IMR-90 (cell line): ENCODE results near the gene ZFYVE21. TPM values are rescaled to one million over a fixed set of nuclear protein-coding genes. Genes with fewer than 3 reads are reported as not detected.

Experiments used
- ATAC-seq: fragments of 200-7000 bp; cut with Tn5 transposase; 2 replicates; pipeline ENCODE4 v1.9.1; 2020; ENCODE audit warnings: low read depth, mild to moderate bottlenecking, moderate library complexity
- BruUV-seq: library from RNA; stranded (reverse); fragments of 400-500 nt; replicated peaks from 2 replicates; lab custom pipeline; 2021; lab: Mats Ljungman, UMichigan
- CTCF ChIA-PET: fragments of 300-600 bp; formaldehyde crosslinking; extraction: SDS; loops from one replicate; lab custom pipeline; 2021; ENCODE audit warnings: antibody characterized with exemption; lab: Yijun Ruan, JAX
- POLR2A ChIA-PET: fragments of 300-600 bp; sonication (Branson Sonifier 250); formaldehyde crosslinking; loops from one replicate; lab custom pipeline; 2022; ENCODE audit warnings: antibody characterized with exemption; ENCODE audit not compliant: unreplicated experiment; lab: Charles Lee
- DNase-seq: peaks from one replicate; pipeline ENCODE4 v3.0.0; 2013
- H2AFZ ChIP-seq: replicated peaks from 2 replicates; pipeline ENCODE3; 2013; ENCODE audit warnings: low read length, mild to moderate bottlenecking; ENCODE audit not compliant: poor library complexity
- H2AK5ac ChIP-seq: 2 replicates; pipeline ENCODE4 v1.6.1; 2013; ENCODE audit warnings: low read depth, low read length, inconsistent platforms
- H2AK9ac ChIP-seq: replicated peaks from 2 replicates; pipeline ENCODE3; 2013; ENCODE audit warnings: mild to moderate bottlenecking, low read depth, low read length, moderate library complexity; ENCODE audit not compliant: poor library complexity
- H2BK120ac ChIP-seq: 2 replicates; pipeline ENCODE4 v1.6.1; 2013; ENCODE audit warnings: low read depth, low read length, inconsistent platforms
- H2BK15ac ChIP-seq: 3 replicates; pipeline ENCODE4 v1.6.1; 2013; ENCODE audit warnings: low read depth, low read length, inconsistent platforms
- H2BK20ac ChIP-seq: 2 replicates; pipeline ENCODE4 v1.6.1; 2013; ENCODE audit warnings: low read depth, mild to moderate bottlenecking, inconsistent platforms, low read length, moderate library complexity
- H2BK5ac ChIP-seq: 2 replicates; pipeline ENCODE4 v1.6.1; 2013; ENCODE audit warnings: mild to moderate bottlenecking, low read depth, low read length, inconsistent platforms; ENCODE audit not compliant: poor library complexity, severe bottlenecking
- H3K14ac ChIP-seq: replicated peaks from 2 replicates; pipeline ENCODE4 v1.6.1; 2013; ENCODE audit warnings: low read depth, low read length, inconsistent platforms
- H3K18ac ChIP-seq: 2 replicates; pipeline ENCODE4 v1.6.1; 2013; ENCODE audit warnings: low read depth, low read length, control low read depth
- H3K23ac ChIP-seq: 2 replicates; pipeline ENCODE4 v1.6.1; 2013; ENCODE audit warnings: low read depth, low read length, inconsistent platforms
- H3K27ac ChIP-seq: 2 replicates; pipeline ENCODE4 v1.5.1; 2013; ENCODE audit warnings: mild to moderate bottlenecking, control low read depth, low read length; ENCODE audit not compliant: insufficient read depth
- H3K27me3 ChIP-seq: 2 replicates; pipeline ENCODE4 v1.6.1; 2013; ENCODE audit warnings: low read length; ENCODE audit not compliant: control insufficient read depth, insufficient read depth
- H3K36me3 ChIP-seq: 2 replicates; pipeline ENCODE4 v1.6.1; 2013; ENCODE audit warnings: low read length, mixed read lengths; ENCODE audit not compliant: control insufficient read depth, insufficient read depth
- H3K4ac ChIP-seq: 2 replicates; pipeline ENCODE4 v1.6.1; 2013; ENCODE audit warnings: low read depth, low read length, inconsistent platforms
- H3K4me1 ChIP-seq: 2 replicates; pipeline ENCODE4 v1.6.1; 2013; ENCODE audit warnings: low read length, mixed read lengths; ENCODE audit not compliant: control insufficient read depth, insufficient read depth
- H3K4me2 ChIP-seq: 2 replicates; pipeline ENCODE4 v1.6.1; 2013; ENCODE audit warnings: low read depth, mild to moderate bottlenecking, control low read depth, low read length, moderate library complexity
- H3K4me3 ChIP-seq: 2 replicates; pipeline ENCODE4 v1.5.1; 2013; ENCODE audit warnings: low read depth, mild to moderate bottlenecking, control low read depth, low read length, moderate library complexity; ENCODE audit not compliant: insufficient read depth
- H3K56ac ChIP-seq: 2 replicates; pipeline ENCODE4 v1.6.1; 2013; ENCODE audit warnings: low read length, inconsistent platforms; ENCODE audit not compliant: insufficient read depth; ENCODE audit errors: extremely low read depth
- H3K79me1 ChIP-seq, 2 experiments: 2 replicates each; pipeline ENCODE4 v1.6.1; 2013; ENCODE audit warnings: low read length in 2 of 2, inconsistent platforms in 1 of 2, low read depth in 1 of 2
- H3K9ac ChIP-seq: 2 replicates; pipeline ENCODE4 v1.6.1; 2013; ENCODE audit warnings: low read depth, low read length, control low read depth
- H3K9me1 ChIP-seq: 2 replicates; pipeline ENCODE4 v1.6.1; 2013; ENCODE audit warnings: low read length, inconsistent platforms; ENCODE audit not compliant: insufficient read depth
- H3K9me3 ChIP-seq: 2 replicates; pipeline ENCODE4 v1.6.1; 2013; ENCODE audit warnings: low read length; ENCODE audit not compliant: control insufficient read depth, insufficient read depth
- H4K20me1 ChIP-seq: 2 replicates; pipeline ENCODE4 v1.6.1; 2013; ENCODE audit warnings: low read length, inconsistent platforms; ENCODE audit not compliant: insufficient read depth
- H4K5ac ChIP-seq: 2 replicates; pipeline ENCODE4 v1.6.1; 2013; ENCODE audit warnings: mild to moderate bottlenecking, low read depth, low read length, control low read depth
- H4K8ac ChIP-seq, 2 experiments: 2 replicates each; pipeline ENCODE4 v1.6.1; 2013; ENCODE audit warnings: low read depth in 2 of 2, low read length in 2 of 2, control low read depth in 1 of 2, inconsistent platforms in 1 of 2
- H4K91ac ChIP-seq: 2 replicates; pipeline ENCODE4 v1.6.1; 2013; ENCODE audit warnings: low read depth, low read length, inconsistent platforms; ENCODE audit not compliant: insufficient read depth
- BHLHE40 ChIP-seq: fragments of 150-350 bp; IDR thresholded peaks from 2 replicates; pipeline ENCODE4 v1.6.1; 2016; ENCODE audit warnings: mild to moderate bottlenecking, low read depth, low read length
- CEBPB ChIP-seq: IDR thresholded peaks from 2 replicates; pipeline ENCODE4 v1.6.1; 2012; ENCODE audit warnings: low read depth, low read length, improper control_type of control experiment
- CTCF ChIP-seq: conservative IDR thresholded peaks from 2 replicates; pipeline ENCODE4 v1.5.1; 2012; ENCODE audit warnings: mild to moderate bottlenecking, low read depth, low read length, improper control_type of control experiment
- FOS ChIP-seq: fragments of 150-350 bp; IDR thresholded peaks from 2 replicates; pipeline ENCODE4 v1.6.1; 2016; ENCODE audit warnings: low read depth, low read length
- MXI1 ChIP-seq: IDR thresholded peaks from 2 replicates; pipeline ENCODE4 v1.6.1; 2012; ENCODE audit warnings: low read depth, mild to moderate bottlenecking, low read length, moderate library complexity, borderline replicate concordance
- NFE2L2 ChIP-seq: fragments of 150-350 bp; IDR thresholded peaks from 2 replicates; pipeline ENCODE4 v1.6.1; 2016; ENCODE audit warnings: low read depth, mild to moderate bottlenecking, low read length
- POLR2A ChIP-seq: IDR thresholded peaks from 2 replicates; pipeline ENCODE4 v1.6.1; 2012; ENCODE audit warnings: mild to moderate bottlenecking, low read depth, low read length
- RAD21 ChIP-seq: IDR thresholded peaks from 2 replicates; pipeline ENCODE4 v1.6.1; 2012; ENCODE audit warnings: low read length, improper control_type of control experiment
- RCOR1 ChIP-seq: IDR thresholded peaks from 2 replicates; pipeline ENCODE4 v1.6.1; 2012; ENCODE audit warnings: mild to moderate bottlenecking, low read length, improper control_type of control experiment; ENCODE audit not compliant: insufficient replicate concordance
- RFX5 ChIP-seq: IDR thresholded peaks from 2 replicates; pipeline ENCODE4 v1.8.0; 2012; ENCODE audit warnings: low read depth, mild to moderate bottlenecking, low read length, moderate library complexity
- SMC3 ChIP-seq: fragments of 150-350 bp; IDR thresholded peaks from 2 replicates; pipeline ENCODE4 v1.6.1; 2016; ENCODE audit warnings: low read depth, mild to moderate bottlenecking, antibody characterized with exemption, low read length, moderate library complexity
- WGBS, 2 experiments: methylation state at CpG; one replicate each; pipeline versions ENCODE4 v1.1.5 to v1.1.7; 2013; ENCODE audit warnings: missing lambda C conversion rate in 2 of 2; ENCODE audit not compliant: insufficient read length in 1 of 2; ENCODE audit errors: extremely low coverage in 2 of 2; 5-methylcytosine and 5-hydroxymethylcytosine counted together
- dilution Hi-C: fragments of 300-500 bp; cut with HindIII; formaldehyde crosslinking; loops from one replicate; pipeline ENCODE4 v1.14.3; 2018; ENCODE audit warnings: low sequenced_read_pairs; ENCODE audit not compliant: unreplicated experiment
- in situ Hi-C: fragments of 300-500 bp; cut with MboI; formaldehyde crosslinking; loops from 3 replicates; pipeline ENCODE4 v1.14.3; 2019; ENCODE audit warnings: low sequenced_read_pairs, inconsistent platforms, mixed read lengths
- intact Hi-C: fragments of 100-400 bp; cut with micrococcal nuclease; formaldehyde crosslinking; loops from 2 replicates; pipeline ENCODE4 v1.10.0; 2022
- polyA plus RNA-seq, 3 experiments: library from polyadenylated mRNA; depleted of rRNA; stranded (reverse); fragments of >200 nt; gene quantifications; 2 replicates each; pipeline ENCODE4 v1.2.3, GENCODE V29; 2012; ENCODE audit warnings: low replicate concordance in 1 of 3
- total RNA-seq: library from RNA; depleted of rRNA; stranded (reverse); fragments of >200 nt; gene quantifications from 2 replicates; pipeline ENCODE4 v1.2.3, GENCODE V29; 2012

ZFYVE21 gene
- total and polyA plus RNA-seq, 2 of the 4 experiments (the other 2 are of a cell fraction) = 41.2 to 89.2 TPM

- TF ChIP-seq NFE2L2 = no peak
Measured at GRCh38 chr14:103676881-103677675, 38.5 kb upstream of the ZFYVE21 start (continued).

- Histone ChIP-seq H4K8ac (no peak overlapping the region), H4K91ac (no peak overlapping the region), H3K56ac (no peak overlapping the region), H3K27ac (no peak overlapping the region), H3K4me3 (no peak overlapping the region), H4K20me1 (peaks cover 16% of the 10 kb centered on the region), H3K9me3 (no peaks in the 10 kb centered on the region), H3K23ac (no peak overlapping the region), H2AK9ac (no peak overlapping the region), H3K9ac (no peak overlapping the region), H3K27me3 (no peaks in the 10 kb centered on the region), H3K36me3 (peaks cover 66% of the 10 kb centered on the region), H2AK5ac (no peak overlapping the region; the same call in 1 of the 2 replicates), H3K4me2 (no peak overlapping the region), H3K14ac (no peak overlapping the region), H3K79me1 (peaks cover 17 to 47% of the 10 kb centered on the region in 2 experiments), H2AFZ (no peak overlapping the region), H4K5ac (no peak overlapping the region), H3K9me1 (peaks cover 3% of the 10 kb centered on the region; the same call in 1 of the 2 replicates), H3K18ac (no peak overlapping the region), H3K4ac (no peak overlapping the region; the same call in 1 of the 2 replicates), H2BK15ac (no peak overlapping the region), H3K4me1 (peaks cover 4% of the 10 kb centered on the region; the same call in 1 of the 2 replicates), H2BK5ac (peak overlapping the region; percentile 1), H2BK20ac (no peak overlapping the region), H2BK120ac (no peak overlapping the region)
- TF ChIP-seq CEBPB (no peak), BHLHE40 (peak; percentile 66; the same call in 1 of the 2 replicates), RAD21 (peak; percentile 42), CTCF (peak; percentile 31; the same call in 1 of the 2 replicates), MXI1 (no peak), FOS (no peak), SMC3 (peak; percentile 48), POLR2A (no peak), RCOR1 (no peak), RFX5 (no peak)
- DNase-seq = no peak
- dilution Hi-C loops = no loop called here
- BruUV-seq = no TSS peak
- intact Hi-C loops = loop anchor here (2.0 kb wide), 1 partner anchor 107 kb away; no protein-coding TSS in a partner anchor
- ATAC-seq = peak; percentile 51
- WGBS, 2 experiments = no CpG with 5 or more reads among the region's 13 CpGs
- ChIA-PET CTCF (interaction anchor here (1.3 to 2.0 kb wide), 2 partner anchors 15 to 84 kb away, joined by 6 read pairs; no protein-coding TSS in a partner anchor), POLR2A (no interaction called here)
- in situ Hi-C loops = no loop called here
Measured at GRCh38 chr14:103679351-103679750, 36.3 kb upstream of the ZFYVE21 start.
